ENCODE data around the gene KRTAP9-3. TPM values are rescaled to one million over a fixed set of nuclear protein-coding genes. Genes with fewer than 3 reads are reported as not detected.

The KRTAP9-3 gene
- total and polyA plus RNA-seq, 10 of the 15 experiments (the other 5 are each of a cell fraction or from before 2014, with no cell fraction given), result not detected

GRCh38 chr17:41184480-41184961, 47.7 kb upstream of the KRTAP9-3 start, which contains the start of gene KRTAP4-1 (continued):
- TF ChIP-seq, protein P1, sequence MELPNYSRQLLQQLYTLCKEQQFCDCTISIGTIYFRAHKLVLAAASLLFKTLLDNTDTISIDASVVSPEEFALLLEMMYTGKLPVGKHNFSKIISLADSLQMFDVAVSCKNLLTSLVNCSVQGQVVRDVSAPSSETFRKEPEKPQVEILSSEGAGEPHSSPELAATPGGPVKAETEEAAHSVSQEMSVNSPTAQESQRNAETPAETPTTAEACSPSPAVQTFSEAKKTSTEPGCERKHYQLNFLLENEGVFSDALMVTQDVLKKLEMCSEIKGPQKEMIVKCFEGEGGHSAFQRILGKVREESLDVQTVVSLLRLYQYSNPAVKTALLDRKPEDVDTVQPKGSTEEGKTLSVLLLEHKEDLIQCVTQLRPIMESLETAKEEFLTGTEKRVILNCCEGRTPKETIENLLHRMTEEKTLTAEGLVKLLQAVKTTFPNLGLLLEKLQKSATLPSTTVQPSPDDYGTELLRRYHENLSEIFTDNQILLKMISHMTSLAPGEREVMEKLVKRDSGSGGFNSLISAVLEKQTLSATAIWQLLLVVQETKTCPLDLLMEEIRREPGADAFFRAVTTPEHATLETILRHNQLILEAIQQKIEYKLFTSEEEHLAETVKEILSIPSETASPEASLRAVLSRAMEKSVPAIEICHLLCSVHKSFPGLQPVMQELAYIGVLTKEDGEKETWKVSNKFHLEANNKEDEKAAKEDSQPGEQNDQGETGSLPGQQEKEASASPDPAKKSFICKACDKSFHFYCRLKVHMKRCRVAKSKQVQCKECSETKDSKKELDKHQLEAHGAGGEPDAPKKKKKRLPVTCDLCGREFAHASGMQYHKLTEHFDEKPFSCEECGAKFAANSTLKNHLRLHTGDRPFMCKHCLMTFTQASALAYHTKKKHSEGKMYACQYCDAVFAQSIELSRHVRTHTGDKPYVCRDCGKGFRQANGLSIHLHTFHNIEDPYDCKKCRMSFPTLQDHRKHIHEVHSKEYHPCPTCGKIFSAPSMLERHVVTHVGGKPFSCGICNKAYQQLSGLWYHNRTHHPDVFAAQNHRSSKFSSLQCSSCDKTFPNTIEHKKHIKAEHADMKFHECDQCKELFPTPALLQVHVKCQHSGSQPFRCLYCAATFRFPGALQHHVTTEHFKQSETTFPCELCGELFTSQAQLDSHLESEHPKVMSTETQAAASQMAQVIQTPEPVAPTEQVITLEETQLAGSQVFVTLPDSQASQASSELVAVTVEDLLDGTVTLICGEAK (IDR thresholded peaks at IDR 0.05; ENCODE audit: borderline replicate concordance), result no peak
- no peak for TF ChIP-seq REST (IDR thresholded peaks at IDR 0.05; ENCODE audit: low read depth, low read length)

GRCh38 chr17:41185001-41185400, 47.2 kb upstream of the KRTAP9-3 start:
- ChIA-PET CTCF (no interaction called here), SMC1A (ENCODE audit: uncharacterized antibody, unreplicated experiment) (no interaction called here), POLR2A (no interaction called here), RAD21 (ENCODE audit: unreplicated experiment) (no interaction called here)
- intact Hi-C loops (cut with micrococcal nuclease; ENCODE audit: unreplicated experiment) (no loop called here), in situ Hi-C loops (cut with MboI) (loop anchor here (10.0 kb wide), 1 partner anchor 60 kb away; the partner anchor contains the start of gene KRTAP9-4)
- DNase-seq (ENCODE audit: low read depth, low spot score), result no peak
- Histone ChIP-seq H3K27me3 (replicated peaks in 1 of 2; ENCODE audit: control insufficient read depth in 2 of 2, insufficient read depth in 2 of 2, low read length in 1 of 2) (no peaks in the 10 kb centered on the region), H3K36me3 (ENCODE audit: control insufficient read depth in 2 of 2, insufficient read depth in 2 of 2, low read length in 1 of 2) (no peaks in the 10 kb centered on the region), H3K4me2 (ENCODE audit: control insufficient read depth, insufficient read depth) (no peak overlapping the region), H3K4me1 (ENCODE audit: control insufficient read depth, insufficient read depth, low read length) (no peaks in the 10 kb centered on the region), H3K9me3 (replicated peaks; ENCODE audit: control insufficient read depth, insufficient read depth, low read length) (no peaks in the 10 kb centered on the region), H3K4me3 (no peak overlapping the region), H4K20me1 (ENCODE audit: control insufficient read depth, insufficient read depth) (no peaks in the 10 kb centered on the region), H3K27ac (ENCODE audit: control insufficient read depth, insufficient read depth) (no peak overlapping the region), H3K79me2 (ENCODE audit: control insufficient read depth, insufficient read depth, low read length) (no peaks in the 10 kb centered on the region), H3K9ac (ENCODE audit: control insufficient read depth, insufficient read depth, low read length) (no peak overlapping the region), H2AFZ (ENCODE audit: control insufficient read depth, low read depth, low read length) (no peak overlapping the region)
- ATAC-seq, result no peak
- FAIRE-seq, result no peak
- no TSS peak for BruUV-seq (replicated peaks)
- WGBS (ENCODE audit: insufficient coverage, insufficient replicate concordance, low lambda C conversion rate, missing lambda C conversion rate), result 0% methylated on average over 1 of the region's 1 CpG
- TF ChIP-seq, protein P2, sequence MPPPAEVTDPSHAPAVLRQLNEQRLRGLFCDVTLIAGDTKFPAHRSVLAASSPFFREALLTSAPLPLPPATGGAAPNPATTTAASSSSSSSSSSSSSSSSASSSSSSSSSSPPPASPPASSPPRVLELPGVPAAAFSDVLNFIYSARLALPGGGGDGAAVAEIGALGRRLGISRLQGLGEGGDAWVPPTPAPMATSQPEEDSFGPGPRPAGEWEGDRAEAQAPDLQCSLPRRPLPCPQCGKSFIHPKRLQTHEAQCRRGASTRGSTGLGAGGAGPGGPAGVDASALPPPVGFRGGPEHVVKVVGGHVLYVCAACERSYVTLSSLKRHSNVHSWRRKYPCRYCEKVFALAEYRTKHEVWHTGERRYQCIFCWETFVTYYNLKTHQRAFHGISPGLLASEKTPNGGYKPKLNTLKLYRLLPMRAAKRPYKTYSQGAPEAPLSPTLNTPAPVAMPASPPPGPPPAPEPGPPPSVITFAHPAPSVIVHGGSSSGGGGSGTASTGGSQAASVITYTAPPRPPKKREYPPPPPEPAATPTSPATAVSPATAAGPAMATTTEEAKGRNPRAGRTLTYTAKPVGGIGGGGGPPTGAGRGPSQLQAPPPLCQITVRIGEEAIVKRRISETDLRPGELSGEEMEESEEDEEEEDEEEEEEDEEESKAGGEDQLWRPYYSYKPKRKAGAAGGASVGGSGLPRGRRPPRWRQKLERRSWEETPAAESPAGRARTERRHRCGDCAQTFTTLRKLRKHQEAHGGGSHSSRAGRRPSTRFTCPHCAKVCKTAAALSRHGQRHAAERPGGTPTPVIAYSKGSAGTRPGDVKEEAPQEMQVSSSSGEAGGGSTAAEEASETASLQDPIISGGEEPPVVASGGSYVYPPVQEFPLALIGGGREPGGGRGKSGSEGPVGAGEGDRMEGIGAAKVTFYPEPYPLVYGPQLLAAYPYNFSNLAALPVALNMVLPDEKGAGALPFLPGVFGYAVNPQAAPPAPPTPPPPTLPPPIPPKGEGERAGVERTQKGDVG (CRISPR knock-in tag; IDR thresholded peaks at IDR 0.05), result no peak
- no peak for TF ChIP-seq MYC (IDR thresholded peaks at IDR 0.05; ENCODE audit: insufficient read depth, insufficient read length, insufficient replicate concordance, low read length, severe bottlenecking)
- TF ChIP-seq ESRRA (IDR thresholded peaks at IDR 0.05; ENCODE audit: low read length), result no peak
- no peak for TF ChIP-seq SUZ12 (IDR thresholded peaks at IDR 0.05; ENCODE audit: unreplicated experiment)
- TF ChIP-seq JUNB (IDR thresholded peaks at IDR 0.05), result no peak
- no peak for TF ChIP-seq SMC3 (IDR thresholded peaks at IDR 0.05; ENCODE audit: borderline replicate concordance, low read length)
- TF ChIP-seq TBL1XR1 (IDR thresholded peaks at IDR 0.05; ENCODE audit: low read depth, low read length), result no peak
- no peak for TF ChIP-seq KLF5 (IDR thresholded peaks at IDR 0.05; ENCODE audit: partially characterized antibody)
- TF ChIP-seq ETV6 (conservative IDR thresholded peaks at IDR 0.05 in 1 of 2, IDR thresholded peaks at IDR 0.05 in 1 of 2; ENCODE audit: borderline replicate concordance in 1 of 2, low read depth in 1 of 2), result no peak
- TF ChIP-seq SREBF2 (IDR thresholded peaks at IDR 0.05; ENCODE audit: low read length), result no peak
